GM18951 (cell line): ENCODE results near the gene CLIC3.
A peak's percentile ranks its signal among the peaks of the same experiment; 100 is the strongest.

Experiments used
- POLR2A ChIP-seq: IDR thresholded peaks from 4 replicates; pipeline ENCODE4 v1.6.1; 2011; ENCODE audit warnings: mild to moderate bottlenecking; ENCODE audit not compliant: insufficient read length, insufficient read depth; ENCODE audit errors: extremely low read depth
- in situ Hi-C: fragments of 300-500 bp; cut with MboI; formaldehyde crosslinking; loops from one replicate; pipeline ENCODE4 v1.12.0; 2022; ENCODE audit warnings: low sequenced_read_pairs, mixed read lengths, inconsistent platforms; ENCODE audit not compliant: unreplicated experiment

The CLIC3 gene

DNA sequence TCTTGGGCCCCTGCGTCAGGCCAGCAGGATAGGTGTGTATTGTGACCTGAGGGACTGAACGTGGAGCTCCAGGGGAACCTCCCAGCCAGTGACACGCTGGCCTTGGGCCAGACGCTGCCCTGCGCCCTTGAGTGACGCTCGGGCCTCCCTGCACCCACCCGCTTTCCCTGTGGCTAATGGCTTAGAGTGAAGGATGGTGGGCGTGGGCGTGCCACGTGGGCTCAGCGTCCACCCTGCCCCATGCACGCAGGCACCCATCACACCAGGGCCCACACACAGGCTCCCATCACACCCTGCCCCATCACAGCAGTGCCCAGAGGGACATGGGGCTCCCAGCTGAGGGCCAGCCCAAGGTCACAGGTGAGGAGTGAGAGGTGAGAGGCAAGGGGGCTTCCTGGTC is 40.7 kb upstream of the CLIC3 start:
- in situ Hi-C loops: loop anchor here (25.0 kb wide), 1 partner anchor 250 kb away; the partner anchor contains the start of genes CCDC183 and TMEM141
- no peak for TF ChIP-seq POLR2A

DNA sequence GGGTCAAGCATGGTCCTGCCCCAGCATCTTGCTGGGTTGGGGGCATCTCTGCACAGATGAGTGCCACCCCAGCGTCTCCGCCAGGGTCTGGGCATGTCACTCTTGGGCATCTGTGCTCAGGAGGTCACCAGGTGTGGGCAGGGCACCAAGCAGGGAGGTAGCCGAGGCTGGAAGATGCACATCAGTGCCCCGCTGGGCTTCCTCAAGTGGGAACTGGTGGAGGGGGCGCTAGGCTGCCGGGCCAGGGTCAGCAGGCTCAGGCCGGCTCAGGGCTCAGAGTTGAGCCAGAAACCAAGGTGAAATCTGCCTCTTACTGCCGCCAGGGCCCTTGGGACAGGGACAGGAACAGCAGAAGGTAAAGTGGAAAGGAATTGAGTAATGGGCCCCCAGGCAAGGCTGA is 39.6 kb upstream of the CLIC3 start:
- TF ChIP-seq POLR2A: no peak
- in situ Hi-C loops: loop anchor here (25.0 kb wide), 1 partner anchor 249 kb away; the partner anchor contains the start of genes CCDC183 and TMEM141

DNA sequence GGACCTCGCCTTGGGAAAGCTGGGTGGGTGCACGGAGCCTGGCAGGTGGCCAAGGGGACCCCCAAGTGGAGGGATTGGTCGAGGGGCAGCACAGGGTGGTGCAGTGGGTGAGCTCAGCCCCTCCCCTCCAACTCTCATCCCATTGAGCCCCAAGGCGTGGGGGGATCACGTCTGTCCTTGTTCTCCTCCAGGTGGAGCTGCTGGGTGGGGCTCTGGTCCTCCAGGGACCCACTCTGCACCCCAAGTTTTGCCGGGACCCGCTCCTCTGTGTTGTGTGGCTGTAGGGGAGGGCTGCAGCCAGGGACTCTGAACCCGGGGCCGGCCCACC is 39.1 kb upstream of the CLIC3 start:
- in situ Hi-C loops: loop anchor here (25.0 kb wide), 1 partner anchor 248 kb away; the partner anchor contains the start of genes CCDC183 and TMEM141

DNA sequence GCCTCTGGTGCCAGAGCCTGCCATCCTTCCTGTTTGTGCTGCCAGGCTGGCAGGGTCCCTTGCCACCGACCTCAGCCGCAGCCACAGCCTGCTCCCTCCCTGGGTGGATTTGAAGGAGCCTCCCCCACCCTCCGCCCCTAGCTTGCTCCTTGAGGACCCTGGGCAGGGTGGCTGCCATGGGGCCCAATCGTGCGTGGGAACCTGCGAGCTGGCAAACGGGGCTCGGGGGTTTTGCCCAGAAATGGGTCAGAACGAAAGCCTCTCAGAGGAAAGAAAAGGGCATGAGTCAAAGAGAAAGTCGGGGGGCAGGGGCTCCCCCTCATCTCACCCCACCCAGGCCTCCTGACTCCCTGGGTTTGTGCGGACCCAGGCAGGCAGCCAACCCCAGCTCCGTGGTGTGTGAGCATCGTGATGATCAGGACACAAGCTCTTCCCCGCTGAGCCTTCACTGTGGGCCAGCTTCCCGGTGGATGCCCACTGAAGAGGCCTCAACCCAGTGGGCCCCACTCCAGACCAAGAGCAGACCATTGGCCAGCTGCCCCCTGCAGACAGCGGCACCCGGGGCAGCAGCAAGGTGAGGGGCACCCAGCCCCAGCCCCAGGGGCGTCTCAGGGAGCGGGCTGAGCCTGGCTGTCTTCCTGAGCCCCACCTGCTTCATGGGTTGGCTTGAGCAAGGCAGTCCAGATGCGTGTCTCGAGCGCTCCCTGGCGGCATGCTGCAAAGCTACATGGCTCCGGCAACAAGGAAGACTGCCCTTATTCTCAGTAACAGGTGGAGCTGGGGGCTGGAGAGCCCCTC is 38.5 kb upstream of the CLIC3 start:
- TF ChIP-seq POLR2A: no peak
- in situ Hi-C loops: loop anchor here (25.0 kb wide), 1 partner anchor 248 kb away; the partner anchor contains the start of genes CCDC183 and TMEM141

More for the DNA sequence above, 39.1 kb upstream of the CLIC3 start:
- no peak for TF ChIP-seq POLR2A

DNA sequence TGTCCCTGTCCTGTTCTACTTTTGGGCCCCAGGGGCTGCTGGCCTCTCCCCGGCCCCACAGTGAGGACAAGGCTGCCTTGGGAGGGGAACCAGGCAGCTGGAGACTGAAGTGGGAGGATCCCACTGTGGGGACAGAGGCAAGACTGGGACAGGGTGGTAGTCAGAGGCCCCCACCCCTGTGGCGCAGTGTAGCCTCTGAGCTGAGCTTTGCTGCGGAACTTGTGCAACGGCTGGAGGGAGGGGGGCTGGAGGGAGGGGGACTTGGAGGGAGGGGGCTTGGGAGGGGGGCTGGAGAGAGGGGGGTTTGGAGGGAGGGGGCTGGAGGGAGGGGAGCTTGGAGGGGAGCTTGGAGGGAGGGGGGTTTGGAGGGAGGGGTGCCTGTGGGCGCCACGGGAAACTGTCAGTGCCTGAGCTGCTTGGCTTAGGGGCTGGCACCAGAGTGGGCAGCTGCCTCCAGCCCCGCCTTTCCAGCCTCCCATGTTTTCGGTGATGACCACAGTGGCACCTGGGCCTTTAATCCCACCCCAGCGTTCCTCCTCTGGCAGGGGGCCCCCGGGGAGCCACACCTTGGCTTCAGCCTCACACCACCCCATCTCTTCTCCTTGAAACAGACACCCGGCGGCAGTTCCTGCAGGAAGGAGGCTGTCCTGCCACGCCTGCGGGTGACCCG is 37.8 kb upstream of the CLIC3 start:
- in situ Hi-C loops: loop anchor here (25.0 kb wide), 1 partner anchor 247 kb away; the partner anchor contains the start of genes CCDC183 and TMEM141
- TF ChIP-seq POLR2A: no peak

DNA sequence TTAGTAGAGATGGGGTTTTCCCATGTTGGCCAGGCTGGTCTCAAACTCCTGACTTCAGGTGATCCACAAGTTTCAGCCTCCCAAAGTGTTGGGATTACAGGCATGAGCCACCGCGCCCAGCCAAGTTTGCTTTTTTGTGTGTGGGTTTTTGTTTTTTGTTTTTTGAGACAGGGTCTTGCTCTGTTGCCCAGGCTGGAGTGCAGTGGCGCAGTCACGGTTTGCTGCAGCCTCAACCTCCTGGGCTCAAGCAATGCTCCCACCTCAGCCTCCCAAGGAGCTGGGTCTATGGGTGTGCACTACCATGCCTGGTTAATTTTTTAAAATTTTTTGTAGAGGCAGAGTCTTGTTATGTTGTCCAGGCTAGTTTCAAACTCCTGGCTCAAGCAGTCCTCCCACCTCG is 37.1 kb upstream of the CLIC3 start:
- in situ Hi-C loops: loop anchor here (25.0 kb wide), 1 partner anchor 246 kb away; the partner anchor contains the start of genes CCDC183 and TMEM141

DNA sequence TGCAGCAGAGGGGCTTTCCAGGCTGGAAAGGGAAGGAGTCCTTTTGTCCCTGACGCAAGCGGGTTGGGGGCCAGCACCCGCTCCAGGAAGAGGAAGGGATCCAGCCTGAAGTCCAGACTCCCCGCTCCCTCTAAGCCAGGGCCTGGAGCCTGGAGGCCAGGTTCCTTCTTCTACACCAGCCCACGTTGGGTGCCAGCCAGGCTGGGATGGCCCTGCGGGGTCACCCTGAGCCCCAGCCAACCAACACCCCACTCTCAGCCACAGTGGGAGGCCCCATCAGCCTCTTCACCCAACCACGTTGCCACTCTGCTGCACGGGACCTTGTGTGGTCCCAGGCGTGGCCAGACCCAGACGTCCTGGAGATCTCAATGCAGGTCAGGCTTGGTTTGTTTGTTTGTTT is 36.5 kb upstream of the CLIC3 start:
- in situ Hi-C loops: loop anchor here (25.0 kb wide), 1 partner anchor 246 kb away; the partner anchor contains the start of genes CCDC183 and TMEM141
- no peak for TF ChIP-seq POLR2A

DNA sequence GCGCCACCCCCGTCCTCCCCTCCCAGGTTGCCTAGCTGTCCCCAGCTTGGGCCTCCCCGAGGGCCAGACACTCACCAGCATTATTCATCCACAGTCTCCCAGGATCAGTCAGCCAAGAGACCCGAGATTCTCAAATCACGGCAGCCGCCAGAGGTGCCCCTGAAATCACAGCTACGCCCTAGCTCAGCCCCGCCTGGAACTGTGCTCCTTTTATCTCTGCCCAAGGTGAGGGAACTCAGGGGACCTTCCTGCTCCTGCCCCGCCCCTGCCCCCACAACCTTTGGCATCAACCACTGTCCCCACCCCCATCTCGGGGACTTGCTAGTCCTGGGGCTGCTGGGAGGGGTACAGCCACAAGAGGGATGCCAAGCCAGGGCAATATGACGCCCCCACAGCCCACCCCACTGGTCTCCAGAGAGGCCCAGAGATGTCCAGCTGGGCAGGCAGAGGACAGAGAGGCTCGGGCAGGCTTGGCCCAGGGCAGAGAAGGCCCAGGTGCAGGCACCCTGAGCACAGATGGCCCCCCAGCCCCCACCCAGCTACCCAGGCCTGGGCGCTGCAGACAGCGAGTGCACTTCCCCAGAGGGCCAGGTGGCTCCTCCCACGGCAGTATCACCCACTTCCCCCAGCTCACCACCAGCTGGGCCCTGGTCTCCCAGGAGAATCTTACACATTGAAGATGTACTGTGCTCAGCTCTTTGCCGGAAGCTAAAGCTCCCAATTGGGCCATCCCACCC is 35.7 kb upstream of the CLIC3 start, which contains the start of gene FUT7:
Gene FUT7 (minus strand): TSS at position 185 of the 737 bp plus-strand sequence. CDS start 97 bp downstream, at position 88.
- in situ Hi-C loops: loop anchor here (25.0 kb wide), 1 partner anchor 245 kb away; the partner anchor contains the start of genes CCDC183 and TMEM141
- no peak for TF ChIP-seq POLR2A

DNA sequence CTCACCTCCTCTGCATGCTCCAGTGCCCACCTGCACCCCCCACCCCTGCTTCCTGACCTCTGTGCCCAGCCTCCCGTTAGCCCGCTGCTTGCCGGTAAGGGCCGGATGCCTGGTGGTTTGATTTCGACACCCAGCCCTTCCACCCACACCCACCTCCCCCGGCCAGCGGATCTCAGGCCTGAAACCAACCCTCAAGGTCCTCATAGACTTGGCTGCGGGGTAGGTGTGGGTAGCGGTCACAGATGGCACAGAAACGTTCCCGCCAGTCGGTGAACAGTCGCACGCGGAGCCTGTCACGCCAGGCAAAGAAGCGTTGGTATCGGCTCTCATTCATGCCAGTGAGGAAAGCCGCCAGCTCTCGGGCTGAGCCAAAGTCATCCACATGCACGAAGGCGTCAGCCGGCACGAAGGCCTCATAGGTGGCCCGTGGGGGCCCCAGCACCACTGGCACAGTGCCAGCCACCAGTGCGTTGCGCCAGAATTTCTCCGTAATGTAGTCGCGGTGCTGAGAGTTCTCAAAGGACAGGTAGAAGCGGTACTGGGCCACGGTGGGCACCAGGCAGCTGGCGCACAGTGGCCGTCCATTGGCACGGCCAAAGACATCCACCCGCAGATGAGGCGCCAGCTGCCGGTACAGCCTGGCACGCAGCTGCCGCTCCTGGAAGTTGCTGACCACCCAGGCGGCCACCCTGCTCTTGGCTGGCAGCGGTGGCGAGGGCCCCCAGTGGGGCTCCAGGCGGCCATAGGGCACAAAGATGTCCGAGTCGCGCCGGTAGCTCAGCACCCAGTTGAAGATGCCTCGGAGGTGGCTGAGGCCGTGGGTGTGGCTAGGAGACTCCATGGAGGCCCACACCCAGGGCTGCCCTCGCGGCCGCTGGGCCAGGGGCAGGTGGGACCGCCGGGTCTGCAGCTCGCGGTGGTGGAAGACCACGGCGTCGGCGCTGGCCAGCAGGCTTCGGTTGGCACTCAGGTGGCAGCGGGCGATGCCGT is 34.5 kb upstream of the CLIC3 start:
- no peak for TF ChIP-seq POLR2A
- in situ Hi-C loops: loop anchor here (25.0 kb wide), 1 partner anchor 244 kb away; the partner anchor contains the start of genes CCDC183 and TMEM141

DNA sequence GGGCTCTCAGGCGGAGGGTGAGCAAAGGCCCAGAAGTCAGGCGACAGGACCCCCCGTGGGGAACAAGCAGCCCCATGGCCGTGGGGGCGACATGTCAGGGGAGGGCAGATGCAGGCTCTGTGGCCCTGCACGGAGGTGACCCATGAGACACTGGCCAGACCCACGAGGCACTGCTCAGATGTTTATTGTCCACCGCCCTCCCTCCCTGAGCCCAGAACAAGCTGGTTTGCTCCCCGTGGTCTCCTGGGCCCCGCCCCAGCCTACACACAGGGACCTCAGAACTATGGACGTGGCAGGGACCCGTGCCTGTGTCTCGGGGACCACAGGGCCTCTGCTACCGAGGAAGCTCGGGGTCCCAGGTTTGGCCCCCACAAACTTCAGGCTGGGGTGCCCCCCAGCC is 33.6 kb upstream of the CLIC3 start:
- in situ Hi-C loops: loop anchor here (25.0 kb wide), 1 partner anchor 243 kb away; the partner anchor contains the start of genes CCDC183 and TMEM141
- TF ChIP-seq POLR2A: no peak

DNA sequence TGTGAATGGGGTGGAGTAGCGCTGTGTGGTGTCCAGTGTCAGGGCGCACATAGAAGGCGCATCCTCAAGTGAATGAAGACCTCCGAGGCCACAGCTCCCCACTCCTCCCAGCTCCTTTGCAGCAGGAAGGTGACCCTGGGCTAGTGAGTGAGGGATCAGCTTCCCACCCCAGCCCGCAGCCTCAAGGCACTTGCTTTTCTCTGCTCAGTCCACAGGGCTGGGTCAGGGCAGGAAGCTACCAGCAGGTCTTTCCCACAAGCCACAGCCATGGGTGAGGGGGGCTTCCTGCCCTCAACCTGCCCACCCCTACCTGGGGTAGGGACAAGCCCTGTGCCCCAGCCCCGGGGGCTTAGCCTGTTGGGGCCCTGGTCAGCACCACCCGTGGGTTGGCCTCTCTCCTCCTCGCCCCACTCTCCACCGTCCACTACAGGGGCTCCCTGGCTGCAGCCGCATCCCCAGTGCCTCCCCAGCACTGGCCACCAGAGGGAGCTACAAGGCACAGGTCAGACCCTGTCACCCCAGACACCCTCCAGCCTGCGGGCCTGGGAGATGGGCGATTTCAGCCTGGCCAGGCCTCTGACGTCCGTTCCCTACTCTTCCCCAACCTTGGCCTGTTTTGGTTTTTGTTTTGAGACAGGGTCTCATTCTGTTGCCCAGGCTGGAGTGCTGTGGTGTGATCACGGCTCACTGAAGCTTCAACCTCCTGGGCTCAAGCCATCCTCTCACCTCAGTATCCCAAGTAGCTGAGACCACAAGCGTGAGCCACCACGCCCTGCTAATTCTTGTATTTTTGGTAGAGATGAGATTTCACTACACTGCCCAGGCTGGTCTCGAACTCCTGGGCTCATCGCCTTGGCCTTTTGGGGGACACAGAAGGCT is 32.9 kb upstream of the CLIC3 start:
- TF ChIP-seq POLR2A: peak; percentile 8
- in situ Hi-C loops: loop anchor here (25.0 kb wide), 1 partner anchor 242 kb away; the partner anchor contains the start of genes CCDC183 and TMEM141
